Ramos (cell line): ENCODE data around the gene PDILT.

ENCODE experiments used
- in situ Hi-C: fragments of 300-500 bp; cut with MboI; formaldehyde crosslinking; loops from one replicate; pipeline ENCODE4 v1.14.3; 2022; ENCODE audit warnings: low sequenced_read_pairs; ENCODE audit not compliant: unreplicated experiment

PDILT gene

GRCh38 chr16:20409398-20410120 lies 5.0 kb upstream of the PDILT start, which contains the start of gene ACSM5:
Gene ACSM5, plus strand, starts transcription at chr16:20409534. Its CDS starts 1,951 bp downstream, at chr16:20411485.
- in situ Hi-C loops = no loop called here

GRCh38 chr16:20402651-20403050 lies 1.9 kb downstream of the PDILT start:
- in situ Hi-C loops = no loop called here

- in situ Hi-C loops = no loop called here
These were observed 3.0 kb downstream of the PDILT start for GRCh38 chr16:20401475-20402016.

- in situ Hi-C loops = no loop called here
These were observed 3.5 kb downstream of the PDILT start for GRCh38 chr16:20401066-20401465.

GRCh38 chr16:20399185-20399584 lies 5.4 kb downstream of the PDILT start:
- in situ Hi-C loops = loop anchor here (10.0 kb wide), 1 partner anchor 64 kb away; no protein-coding TSS in a partner anchor

- in situ Hi-C loops = loop anchor here (10.0 kb wide), 1 partner anchor 64 kb away; no protein-coding TSS in a partner anchor
These were observed 5.9 kb downstream of the PDILT start for GRCh38 chr16:20398603-20399002.

- in situ Hi-C loops = loop anchor here (10.0 kb wide), 1 partner anchor 63 kb away; no protein-coding TSS in a partner anchor
These were observed 7.0 kb downstream of the PDILT start for GRCh38 chr16:20397468-20398074.

GRCh38 chr16:20396846-20397467 lies 7.6 kb downstream of the PDILT start:
- in situ Hi-C loops = loop anchor here (10.0 kb wide), 1 partner anchor 62 kb away; no protein-coding TSS in a partner anchor

- in situ Hi-C loops = loop anchor here (10.0 kb wide), 1 partner anchor 61 kb away; no protein-coding TSS in a partner anchor
These were observed 8.6 kb downstream of the PDILT start for GRCh38 chr16:20395946-20396345.

GRCh38 chr16:20393801-20394577 lies 10.5 kb downstream of the PDILT start:
- in situ Hi-C loops = loop anchor here (10.0 kb wide), 1 partner anchor 59 kb away; no protein-coding TSS in a partner anchor

- in situ Hi-C loops = loop anchor here (10.0 kb wide), 1 partner anchor 56 kb away; no protein-coding TSS in a partner anchor
These were observed 13.5 kb downstream of the PDILT start for GRCh38 chr16:20391045-20391444.

GRCh38 chr16:20388854-20389253 lies 15.7 kb downstream of the PDILT start:
- in situ Hi-C loops = loop anchor here (10.0 kb wide), 1 partner anchor 494 kb away; no protein-coding TSS in a partner anchor

GRCh38 chr16:20387978-20388377 lies 16.6 kb downstream of the PDILT start:
- in situ Hi-C loops = loop anchor here (10.0 kb wide), 1 partner anchor 493 kb away; no protein-coding TSS in a partner anchor

- in situ Hi-C loops = loop anchor here (10.0 kb wide), 1 partner anchor 491 kb away; no protein-coding TSS in a partner anchor
These were observed 18.4 kb downstream of the PDILT start for GRCh38 chr16:20385844-20386832.

- in situ Hi-C loops = loop anchor here (10.0 kb wide), 1 partner anchor 489 kb away; no protein-coding TSS in a partner anchor
These were observed 21.2 kb downstream of the PDILT start for GRCh38 chr16:20383106-20384029.

GRCh38 chr16:20382202-20382948 lies 22.2 kb downstream of the PDILT start:
- in situ Hi-C loops = loop anchor here (10.0 kb wide), 1 partner anchor 488 kb away; no protein-coding TSS in a partner anchor
